Stromal cell of bone marrow (primary cell): ENCODE results near the gene MS4A2.
"Not testable (repeated sequence)": the region's sequence is repeated elsewhere in the genome, so short reads cannot be mapped to it uniquely, and the experiment has no call there.

Source experiments
- DNase-seq: peaks from one replicate; pipeline ENCODE4 v3.0.0-alpha.2; 2012; ENCODE audit warnings: low read depth

The MS4A2 gene

DNA sequence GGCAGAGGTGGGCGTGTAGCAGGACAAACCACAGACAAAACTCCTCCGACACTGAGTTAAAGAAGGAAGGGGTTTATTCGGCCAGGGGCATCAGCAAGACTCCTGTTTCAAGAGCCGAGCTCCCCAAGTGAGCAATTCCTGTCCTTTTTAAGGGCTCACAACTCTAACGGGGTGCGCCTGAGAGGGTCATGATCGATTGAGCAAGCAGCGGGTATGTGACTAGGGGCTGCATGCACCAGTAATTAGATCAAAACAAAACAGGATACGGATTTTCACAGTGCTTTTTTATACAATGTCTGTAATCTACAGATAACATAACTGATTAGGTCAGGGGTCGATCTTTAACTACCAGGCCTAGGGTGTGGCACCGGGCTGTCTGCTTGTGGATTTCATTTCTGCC is 12.9 kb downstream of the MS4A2 start:
- not testable (repeated sequence) for DNase-seq

- not testable (repeated sequence) for DNase-seq
These were observed 16.1 kb downstream of the MS4A2 start for GRCh38 chr11:60104471-60105115.

DNA sequence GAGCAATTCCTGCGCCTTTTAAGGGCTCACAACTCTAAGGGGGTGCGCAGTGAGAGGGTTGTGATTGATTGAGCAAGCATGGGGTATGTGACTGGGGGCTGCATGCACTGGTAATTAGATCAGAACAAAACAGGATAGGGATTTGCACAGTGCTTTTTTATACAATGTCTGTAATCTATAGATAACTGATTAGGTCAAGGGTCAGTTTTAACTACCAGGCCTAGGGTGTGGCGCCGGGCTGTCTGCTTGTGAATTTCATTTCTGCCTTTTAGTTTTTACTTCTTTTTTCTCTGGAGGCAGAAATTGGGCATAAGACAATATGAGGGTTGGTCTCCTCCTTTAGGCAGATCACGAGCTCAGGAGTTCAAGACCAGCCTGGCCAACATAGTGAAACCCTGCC is 20.2 kb downstream of the MS4A2 start:
- DNase-seq = not testable (repeated sequence)

DNA sequence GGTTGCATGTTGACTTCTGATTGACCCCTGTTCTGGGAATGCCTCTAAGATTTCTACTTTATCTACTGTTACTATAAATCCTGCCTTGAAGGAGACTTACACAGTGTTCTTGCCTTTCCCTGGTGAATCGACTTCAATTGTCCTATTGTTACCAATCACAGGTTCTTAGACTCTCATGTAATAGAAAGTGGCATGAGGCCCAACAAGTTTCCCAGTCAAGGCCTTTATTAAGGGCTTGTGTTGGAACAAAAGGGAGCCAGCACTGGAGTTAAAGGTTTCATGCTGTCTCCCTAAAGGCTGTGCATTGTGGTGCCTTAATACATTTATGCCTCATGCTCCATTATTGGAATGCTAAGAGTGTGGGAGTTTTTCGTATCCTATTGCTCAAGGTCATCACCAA is 23.3 kb downstream of the MS4A2 start:
- DNase-seq = no peak

GRCh38 chr11:60116996-60117790 is 28.7 kb downstream of the MS4A2 start:
- DNase-seq = no peak

DNA sequence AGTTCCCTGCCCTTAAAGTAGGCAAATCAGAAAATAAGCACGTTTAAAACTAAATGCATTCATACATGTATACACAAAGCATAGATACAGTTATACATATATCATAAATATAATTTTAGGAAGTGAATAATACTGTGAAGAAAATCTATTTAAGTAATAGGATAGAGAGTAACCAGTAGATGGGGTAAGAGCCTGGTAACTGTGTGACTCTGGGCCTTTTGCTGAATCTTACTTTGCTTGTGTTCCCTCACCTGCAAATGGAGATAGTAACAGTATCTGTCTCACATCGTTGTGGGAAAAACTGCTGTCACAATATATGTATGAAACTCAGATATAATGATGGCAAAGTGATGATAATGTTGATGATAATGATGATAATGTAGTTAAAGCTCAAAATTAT is 29.9 kb downstream of the MS4A2 start:
- DNase-seq = no peak

GRCh38 chr11:60119710-60120109 is 31.2 kb downstream of the MS4A2 start:
- DNase-seq = no peak

DNA sequence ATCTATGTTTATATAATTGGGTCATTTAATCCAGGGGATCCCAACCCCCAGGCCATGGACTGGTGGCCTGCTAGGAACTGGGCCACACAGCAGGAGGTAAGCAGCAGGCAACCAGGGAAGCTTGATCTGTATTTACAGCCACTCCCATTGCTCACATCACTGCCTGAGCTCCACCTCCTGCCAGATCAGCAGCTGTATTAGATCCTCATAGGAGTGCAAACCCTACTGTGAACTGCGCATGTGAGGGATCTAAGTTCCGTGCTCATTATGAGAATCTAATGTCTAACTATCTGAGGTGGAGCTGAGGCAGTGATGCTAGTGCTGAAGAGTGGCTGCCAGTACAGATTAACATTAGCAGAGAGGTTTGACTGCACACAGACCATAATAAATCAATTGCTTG is 32.8 kb downstream of the MS4A2 start:
- DNase-seq = no peak

DNA sequence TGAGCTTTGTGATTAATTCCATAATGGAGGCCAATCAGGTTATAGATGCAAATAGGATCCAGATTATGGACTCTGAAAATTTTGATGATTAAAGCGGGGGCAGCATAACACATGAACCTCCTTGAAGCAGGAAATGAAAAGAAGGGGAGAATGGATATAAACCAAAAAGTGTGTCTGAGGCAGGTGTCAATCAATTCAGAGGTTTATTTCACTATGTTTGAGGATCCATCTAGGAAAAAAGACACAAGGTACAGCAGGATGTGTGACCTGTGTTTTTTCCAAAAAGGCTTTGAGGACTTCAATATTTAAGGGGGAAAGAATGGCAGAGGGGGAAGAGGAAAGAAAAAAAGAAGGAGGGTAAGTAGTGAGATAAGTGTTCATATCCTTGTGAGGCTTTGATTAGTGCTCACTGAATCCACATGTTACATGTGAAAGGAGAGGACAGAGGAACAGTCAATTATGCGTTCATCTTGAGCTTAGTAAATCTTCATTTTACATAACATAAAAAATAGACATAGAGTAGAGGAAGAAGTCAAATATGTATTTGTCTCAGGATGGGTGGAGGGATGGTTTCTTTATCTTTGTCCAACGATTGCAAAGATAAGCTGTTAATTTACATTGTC is 34.1 kb downstream of the MS4A2 start:
- DNase-seq = no peak

DNA sequence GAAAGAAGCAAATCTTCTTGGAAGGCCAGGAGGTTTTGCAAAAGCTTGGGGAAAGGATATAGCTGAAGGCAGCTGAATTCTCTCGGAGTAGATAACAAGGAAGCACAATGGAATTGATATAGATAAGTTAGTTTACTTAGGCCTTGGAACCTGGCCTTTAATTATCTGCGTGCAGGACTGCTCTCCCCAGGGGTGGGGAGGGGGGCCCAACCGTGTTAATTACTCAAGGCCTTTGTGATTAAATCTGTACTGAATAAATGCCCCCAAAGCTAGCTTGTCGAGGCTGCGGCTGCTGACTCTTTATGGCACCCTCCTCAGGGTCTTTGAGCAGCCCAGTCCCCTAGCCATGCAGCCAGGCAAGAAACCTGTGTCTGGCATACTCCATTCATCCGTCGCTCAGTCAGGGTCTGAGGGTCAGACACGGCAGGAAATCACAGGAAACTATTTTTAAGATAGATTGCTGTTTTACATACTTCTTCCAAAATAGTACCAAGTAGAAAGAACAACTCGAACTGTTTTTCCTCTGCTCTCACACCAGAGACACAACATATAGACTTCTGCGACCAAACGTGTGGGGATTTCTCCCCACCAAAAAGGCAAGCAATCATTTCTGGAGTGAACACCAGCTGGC is 36.5 kb downstream of the MS4A2 start:
- DNase-seq = no peak

- no peak for DNase-seq
These were observed 37.6 kb downstream of the MS4A2 start for GRCh38 chr11:60125956-60126585.

DNA sequence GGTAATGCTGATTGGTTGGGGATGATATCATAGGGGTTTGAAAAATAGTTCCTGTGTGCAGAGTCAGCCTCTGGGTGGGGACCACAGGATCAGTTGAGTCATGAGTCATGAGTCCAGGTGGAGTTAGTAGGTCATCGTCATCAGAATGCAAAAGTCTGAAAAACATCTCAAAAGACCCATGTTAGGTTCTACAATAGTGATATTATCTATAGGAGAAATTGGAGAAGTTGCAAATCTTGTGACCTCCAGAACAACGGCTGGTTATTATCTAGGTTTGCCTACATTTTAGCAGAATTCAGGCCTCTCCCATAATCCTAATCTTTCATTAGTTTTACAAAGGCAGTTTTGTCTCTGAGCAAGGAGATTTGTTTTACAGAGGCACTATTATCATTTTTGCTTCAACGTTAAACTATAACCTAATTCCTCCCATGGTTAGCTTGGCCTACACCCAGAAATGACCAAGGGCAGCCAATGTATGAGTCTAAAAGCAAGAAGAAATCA is 38.9 kb downstream of the MS4A2 start:
- no peak for DNase-seq

GRCh38 chr11:60128376-60128775 is 39.9 kb downstream of the MS4A2 start:
- DNase-seq = no peak

DNA sequence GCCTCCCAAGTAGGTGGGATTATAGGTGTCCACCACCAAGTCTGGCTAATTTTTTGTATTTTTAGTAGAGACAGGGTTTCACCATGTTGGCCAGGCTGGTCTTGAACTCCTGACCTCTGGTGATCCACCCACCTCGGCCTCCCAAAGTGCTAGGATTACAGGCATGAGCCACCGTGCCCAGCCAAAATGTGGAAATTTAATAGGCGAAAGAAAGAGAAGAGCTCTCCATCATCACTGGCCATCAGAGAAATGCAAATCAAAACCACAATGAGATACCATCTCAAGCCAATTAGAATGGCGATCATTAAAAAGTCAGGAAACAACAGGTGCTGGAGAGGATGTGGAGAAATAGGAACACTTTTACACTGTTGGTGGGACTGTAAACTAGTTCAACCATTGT is 40.4 kb downstream of the MS4A2 start:
- DNase-seq = not testable (repeated sequence)

GRCh38 chr11:60129853-60130252 is 41.4 kb downstream of the MS4A2 start:
- DNase-seq = no peak

DNA sequence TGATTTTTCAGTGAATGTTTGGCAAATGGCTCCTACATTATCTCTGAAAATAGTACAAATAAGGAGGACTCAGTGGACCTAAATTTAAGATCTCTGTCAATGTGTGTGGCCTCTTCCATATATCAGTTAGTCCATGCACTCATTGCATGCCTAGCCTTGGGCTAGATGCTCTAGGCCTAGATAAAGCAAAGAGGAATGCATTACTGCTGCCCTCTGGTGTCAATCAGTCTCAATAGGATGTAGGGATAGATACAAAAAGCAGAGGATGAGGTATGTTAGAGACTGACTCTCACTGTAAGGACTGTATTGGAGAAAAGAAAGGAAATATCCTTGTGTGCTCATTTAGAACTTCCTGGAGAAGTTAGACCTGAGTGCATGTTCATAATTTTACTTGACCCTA is 42.0 kb downstream of the MS4A2 start:
- DNase-seq = peak; percentile 3

DNA sequence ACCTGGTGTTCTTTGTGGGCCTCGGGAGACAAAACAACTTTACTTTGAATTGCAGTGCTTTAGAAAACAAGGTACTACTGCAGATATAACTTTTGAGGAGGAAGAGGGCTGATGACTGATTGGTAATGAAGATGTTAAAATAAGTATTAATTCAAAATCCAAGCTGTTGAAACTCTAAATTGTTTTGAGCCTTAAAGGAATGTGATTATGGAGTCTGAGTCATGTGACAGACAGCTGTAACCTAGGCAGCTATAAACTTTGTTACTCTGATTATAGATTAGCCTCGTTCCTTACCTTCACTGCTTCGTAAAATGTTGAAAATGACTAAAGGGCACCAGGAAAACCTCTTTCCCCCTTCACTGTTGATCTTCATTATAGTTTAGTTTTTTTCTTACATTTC is 43.4 kb downstream of the MS4A2 start:
- no peak for DNase-seq

DNA sequence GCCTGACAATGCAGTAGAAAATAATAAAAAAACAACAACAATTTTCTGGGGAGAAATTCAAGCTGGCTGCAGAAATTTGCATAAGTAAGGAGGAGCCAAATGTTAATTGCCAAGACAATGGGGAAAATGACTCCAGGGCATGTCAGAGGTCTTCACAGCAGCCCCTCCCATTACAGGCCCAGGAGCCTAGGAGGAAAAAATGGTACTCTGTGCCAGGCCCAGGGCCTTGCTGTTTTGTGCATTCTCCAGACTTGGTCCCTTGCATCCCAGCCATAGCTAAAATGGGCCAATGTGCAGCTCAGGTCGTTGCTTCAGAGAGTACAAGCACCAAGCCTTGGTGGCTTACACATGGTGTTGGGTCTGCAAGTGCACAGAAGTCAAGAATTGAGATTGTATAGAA is 45.5 kb downstream of the MS4A2 start:
- DNase-seq = no peak

DNA sequence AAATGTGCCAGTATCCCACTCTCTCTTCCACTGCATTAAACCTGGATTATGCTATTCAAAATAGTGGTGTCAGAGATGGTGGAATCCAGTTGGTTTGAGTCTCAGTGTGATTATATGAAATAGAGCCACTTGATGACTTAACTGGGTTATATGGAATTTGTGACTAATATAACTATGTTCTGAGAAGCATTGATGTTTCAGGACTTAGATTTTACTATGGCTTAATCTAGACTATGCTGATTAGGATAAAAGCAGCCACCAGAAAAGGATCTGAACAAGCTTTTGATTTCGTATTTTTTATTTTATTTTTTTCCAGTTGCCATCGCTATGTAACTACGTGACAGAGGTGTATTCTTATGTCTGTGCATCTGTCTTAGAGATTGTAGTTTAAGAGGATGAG is 55.3 kb downstream of the MS4A2 start:
- DNase-seq = no peak

DNA sequence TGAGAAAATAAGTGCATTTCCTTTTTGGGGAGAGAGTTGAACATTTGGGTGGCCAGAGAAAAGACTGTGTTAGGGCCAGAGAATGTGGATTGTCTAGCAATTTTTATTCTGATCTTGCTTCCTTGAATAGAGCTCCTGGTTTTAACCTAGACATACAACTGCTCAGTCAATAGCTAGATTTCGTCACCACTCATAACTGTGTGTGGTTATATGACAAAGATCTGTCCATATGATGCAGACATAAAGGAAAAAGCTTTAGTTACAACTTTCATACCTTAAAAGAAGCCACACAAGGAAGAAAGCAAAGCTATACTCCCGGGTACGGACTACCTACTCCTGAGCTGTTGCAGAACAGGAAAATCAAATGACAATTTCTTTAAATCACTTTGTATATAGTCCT is 57.2 kb downstream of the MS4A2 start:
- no peak for DNase-seq
